ENCODE data around the gene TBPL2. TPM values are rescaled to one million over a fixed set of nuclear protein-coding genes. Genes with fewer than 3 reads are reported as not detected.
A peak's percentile ranks its signal among the peaks of the same experiment; 100 is the strongest.
"Not testable (repeated sequence)": the region's sequence is repeated elsewhere in the genome, so short reads cannot be mapped to it uniquely, and the experiment has no call there.

The TBPL2 gene
- total RNA-seq, 1 donor from 2014 or later: not detected

DNA sequence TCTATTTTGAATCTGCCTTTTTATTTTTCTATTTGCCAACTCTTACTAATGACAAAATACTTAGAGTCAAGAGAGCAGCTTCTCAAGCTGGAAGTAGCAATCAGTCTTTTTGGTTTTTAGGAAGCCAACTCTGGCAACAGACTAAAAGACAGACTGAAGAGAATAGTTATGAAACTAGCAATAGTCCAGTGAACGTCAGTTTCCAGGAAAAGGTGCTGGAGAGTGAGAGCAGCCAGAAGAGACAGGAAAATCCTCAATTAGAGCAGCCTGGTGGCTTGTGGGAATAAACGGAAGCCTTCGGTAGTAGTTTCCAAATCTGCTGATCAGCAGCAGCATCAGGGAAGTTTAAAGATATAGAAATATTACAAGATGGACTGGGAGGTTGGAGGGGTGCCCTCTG, 55.9 kb downstream of the TBPL2 start:
- FAIRE-seq (no peak), DNase-seq (ENCODE audit: low read depth) (no peak)
- TF ChIP-seq, protein P1, sequence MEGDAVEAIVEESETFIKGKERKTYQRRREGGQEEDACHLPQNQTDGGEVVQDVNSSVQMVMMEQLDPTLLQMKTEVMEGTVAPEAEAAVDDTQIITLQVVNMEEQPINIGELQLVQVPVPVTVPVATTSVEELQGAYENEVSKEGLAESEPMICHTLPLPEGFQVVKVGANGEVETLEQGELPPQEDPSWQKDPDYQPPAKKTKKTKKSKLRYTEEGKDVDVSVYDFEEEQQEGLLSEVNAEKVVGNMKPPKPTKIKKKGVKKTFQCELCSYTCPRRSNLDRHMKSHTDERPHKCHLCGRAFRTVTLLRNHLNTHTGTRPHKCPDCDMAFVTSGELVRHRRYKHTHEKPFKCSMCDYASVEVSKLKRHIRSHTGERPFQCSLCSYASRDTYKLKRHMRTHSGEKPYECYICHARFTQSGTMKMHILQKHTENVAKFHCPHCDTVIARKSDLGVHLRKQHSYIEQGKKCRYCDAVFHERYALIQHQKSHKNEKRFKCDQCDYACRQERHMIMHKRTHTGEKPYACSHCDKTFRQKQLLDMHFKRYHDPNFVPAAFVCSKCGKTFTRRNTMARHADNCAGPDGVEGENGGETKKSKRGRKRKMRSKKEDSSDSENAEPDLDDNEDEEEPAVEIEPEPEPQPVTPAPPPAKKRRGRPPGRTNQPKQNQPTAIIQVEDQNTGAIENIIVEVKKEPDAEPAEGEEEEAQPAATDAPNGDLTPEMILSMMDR (IDR thresholded peaks at IDR 0.05; ENCODE audit: insufficient read depth, low read length, severe bottlenecking): no peak
- Histone ChIP-seq H3K36me3 (ENCODE audit: control insufficient read depth, insufficient read depth, low read length) (peaks cover 6% of the 10 kb centered on the region), H3K27me3 (ENCODE audit: control insufficient read depth, insufficient read depth, low read length) (no peaks in the 10 kb centered on the region), H3K4me3 (ENCODE audit: low read depth, low read length) (no peak overlapping the region)

DNA sequence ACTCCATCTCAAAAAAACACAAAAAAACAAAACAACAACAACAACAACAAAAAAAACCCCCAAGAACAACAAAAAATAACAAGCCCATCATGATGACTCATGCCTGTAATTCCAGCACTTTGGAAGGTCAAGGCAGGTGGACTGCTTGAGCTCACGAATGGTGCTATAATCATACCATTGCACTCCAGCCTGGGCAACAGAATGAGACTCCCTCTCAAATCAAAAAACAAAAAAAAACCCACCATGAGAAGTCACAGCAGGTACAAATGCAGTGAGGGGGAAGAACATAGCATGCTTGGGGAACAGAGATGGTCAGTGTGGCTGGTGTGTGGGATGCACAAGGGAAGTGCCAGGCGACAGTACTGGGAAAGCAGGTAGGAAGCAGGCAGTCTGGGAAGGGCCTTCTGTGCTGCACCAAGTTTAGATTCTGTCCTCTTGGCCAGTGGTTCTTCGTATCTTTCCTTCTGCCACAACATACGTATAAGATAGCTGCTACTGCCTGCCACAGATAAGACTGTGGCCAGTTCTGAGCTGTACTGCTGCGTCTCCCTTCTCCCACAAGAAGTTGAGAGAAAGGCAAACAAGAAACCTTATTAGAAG, 56.8 kb downstream of the TBPL2 start:
- peaks cover 6% of the 10 kb centered on the region for H3K36me3 ChIP-seq (ENCODE audit: control insufficient read depth, insufficient read depth, low read length)
- H3K27me3 ChIP-seq (ENCODE audit: control insufficient read depth, insufficient read depth, low read length): no peaks in the 10 kb centered on the region
- H3K4me3 ChIP-seq (ENCODE audit: low read depth, low read length): no peak overlapping the region
- TF ChIP-seq, protein P1 (IDR thresholded peaks at IDR 0.05; ENCODE audit: insufficient read depth, low read length, severe bottlenecking): no peak
- FAIRE-seq (no peak), DNase-seq (ENCODE audit: low read depth) (no peak)

DNA sequence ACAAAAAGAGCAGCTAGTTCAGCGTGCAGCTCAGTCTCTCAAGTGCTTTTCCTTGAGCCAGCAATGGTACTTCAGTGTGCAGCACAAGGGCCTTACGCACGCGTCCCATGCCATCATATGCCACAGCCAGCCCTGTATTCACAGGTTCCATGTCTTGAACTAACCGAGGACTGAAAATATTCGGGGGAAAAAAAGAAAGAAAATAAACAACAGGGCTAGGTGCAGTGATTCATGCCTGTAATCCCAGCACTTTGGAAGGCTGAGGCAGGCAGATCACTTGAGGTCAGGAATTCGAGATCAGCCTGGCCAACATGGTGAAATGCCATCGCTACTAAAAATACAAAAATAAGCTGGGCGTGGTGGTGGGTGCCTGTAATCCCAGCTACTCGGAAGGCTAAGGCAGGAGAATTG, 57.4 kb downstream of the TBPL2 start:
- DNase-seq (ENCODE audit: low read depth): not testable (repeated sequence)

DNA sequence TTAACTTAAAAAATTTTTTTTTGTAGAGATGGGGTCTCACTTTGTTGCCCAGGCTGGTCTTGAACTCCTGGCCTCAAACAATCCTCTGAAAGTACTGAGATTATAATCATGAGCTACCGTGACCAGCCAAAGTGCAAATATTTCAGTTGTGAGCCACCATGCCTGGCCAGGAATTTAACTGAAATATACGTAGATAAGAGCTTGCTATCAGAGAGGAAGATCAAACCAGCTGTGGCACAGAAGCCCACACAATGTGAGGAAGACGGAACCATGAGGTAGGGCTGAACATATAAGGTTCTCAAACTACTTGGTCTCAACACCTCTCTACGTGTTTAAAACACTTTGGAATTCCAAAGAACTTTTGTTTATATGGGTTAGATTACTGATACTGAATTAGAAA, 57.9 kb downstream of the TBPL2 start:
- DNase-seq (ENCODE audit: low read depth) (no peak), FAIRE-seq (no peak)
- Histone ChIP-seq H3K36me3 (ENCODE audit: control insufficient read depth, insufficient read depth, low read length) (peaks cover 6% of the 10 kb centered on the region), H3K4me3 (ENCODE audit: low read depth, low read length) (no peak overlapping the region), H3K27me3 (ENCODE audit: control insufficient read depth, insufficient read depth, low read length) (no peaks in the 10 kb centered on the region)
- TF ChIP-seq, protein P1 (IDR thresholded peaks at IDR 0.05; ENCODE audit: insufficient read depth, low read length, severe bottlenecking): no peak

More for the DNA sequence above, 57.4 kb downstream of the TBPL2 start:
- H3K36me3 ChIP-seq (ENCODE audit: control insufficient read depth, insufficient read depth, low read length); FAIRE-seq; H3K27me3 ChIP-seq (ENCODE audit: control insufficient read depth, insufficient read depth, low read length); H3K4me3 ChIP-seq (ENCODE audit: low read depth, low read length): not testable (repeated sequence)

DNA sequence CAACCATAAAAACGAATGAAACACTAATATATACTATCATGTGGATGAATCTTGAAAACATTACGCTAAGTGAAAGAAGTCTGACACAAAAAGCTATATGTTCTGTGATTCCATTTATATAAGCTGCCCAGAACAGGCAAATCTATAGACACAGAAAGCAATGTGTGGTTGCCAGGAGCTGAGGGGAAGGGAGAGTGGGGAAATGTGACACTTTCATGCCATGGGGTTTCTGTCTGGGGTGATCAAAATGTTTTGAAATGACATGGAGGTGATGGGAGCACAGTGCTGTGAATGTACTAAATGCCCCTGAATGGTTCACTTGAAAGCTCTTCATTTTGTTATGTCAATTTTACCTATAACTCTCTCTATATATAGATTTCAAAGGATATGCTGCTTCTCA, 58.9 kb downstream of the TBPL2 start:
- no peaks in the 10 kb centered on the region for H3K27me3 ChIP-seq (ENCODE audit: control insufficient read depth, insufficient read depth, low read length)
- TF ChIP-seq, protein P1 (IDR thresholded peaks at IDR 0.05; ENCODE audit: insufficient read depth, low read length, severe bottlenecking): no peak
- no peak for FAIRE-seq
- no peak overlapping the region for H3K4me3 ChIP-seq (ENCODE audit: low read depth, low read length)
- DNase-seq (ENCODE audit: low read depth): no peak
- peaks cover 6% of the 10 kb centered on the region for H3K36me3 ChIP-seq (ENCODE audit: control insufficient read depth, insufficient read depth, low read length)

DNA sequence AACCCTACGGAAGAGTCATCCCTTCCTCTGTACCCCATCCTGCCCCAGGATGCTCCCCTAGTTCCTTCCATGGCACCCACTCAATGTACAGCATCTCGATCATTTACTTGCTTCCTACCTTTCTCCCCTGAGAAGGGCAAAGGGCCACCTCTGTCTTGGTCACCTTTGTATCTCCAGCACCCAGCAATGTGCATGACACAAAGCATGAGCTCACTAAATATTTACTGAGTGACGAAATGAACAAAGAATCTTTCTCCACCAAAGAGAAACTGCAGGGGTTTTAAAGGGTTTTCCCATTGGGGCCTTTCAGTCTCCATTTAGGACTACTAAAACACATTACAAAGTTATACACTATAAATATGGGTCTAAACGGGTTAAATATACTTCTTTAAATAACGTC, 59.4 kb downstream of the TBPL2 start:
- Histone ChIP-seq H3K4me3 (ENCODE audit: low read depth, low read length) (no peak overlapping the region), H3K36me3 (ENCODE audit: control insufficient read depth, insufficient read depth, low read length) (peaks cover 7% of the 10 kb centered on the region), H3K27me3 (ENCODE audit: control insufficient read depth, insufficient read depth, low read length) (no peaks in the 10 kb centered on the region)
- DNase-seq (ENCODE audit: low read depth) (peak; percentile 17), FAIRE-seq (no peak)
- TF ChIP-seq, protein P1 (IDR thresholded peaks at IDR 0.05; ENCODE audit: insufficient read depth, low read length, severe bottlenecking): no peak
